ENCODE data around the gene TBC1D14. TPM values are rescaled to one million over a fixed set of nuclear protein-coding genes. Genes with fewer than 3 reads are reported as not detected.

TBC1D14 gene
- total RNA-seq, 2 donors from 2014 or later: 42.3 to 43.5 TPM

DNA sequence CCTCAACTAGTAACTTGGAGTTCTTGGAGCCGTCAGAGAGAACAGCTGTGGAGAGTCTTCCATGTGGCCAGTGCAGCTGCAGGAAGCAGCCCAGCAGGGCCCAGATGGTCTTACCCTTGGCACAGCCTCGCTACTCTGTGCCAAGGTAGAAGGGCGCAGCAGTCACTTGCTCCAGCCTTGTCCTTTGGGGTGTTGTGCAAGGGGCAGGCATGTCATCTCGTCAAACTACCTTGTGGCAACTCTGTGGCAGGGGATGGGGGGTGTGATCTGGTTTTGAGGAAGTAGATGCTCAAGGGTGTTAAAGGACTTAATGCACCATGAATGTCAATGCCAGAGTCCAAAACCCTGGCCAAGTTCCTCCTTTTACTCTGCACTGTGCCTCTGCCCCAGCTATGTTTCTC is 34.2 kb upstream of the TBC1D14 start:
- TF ChIP-seq, protein P1, sequence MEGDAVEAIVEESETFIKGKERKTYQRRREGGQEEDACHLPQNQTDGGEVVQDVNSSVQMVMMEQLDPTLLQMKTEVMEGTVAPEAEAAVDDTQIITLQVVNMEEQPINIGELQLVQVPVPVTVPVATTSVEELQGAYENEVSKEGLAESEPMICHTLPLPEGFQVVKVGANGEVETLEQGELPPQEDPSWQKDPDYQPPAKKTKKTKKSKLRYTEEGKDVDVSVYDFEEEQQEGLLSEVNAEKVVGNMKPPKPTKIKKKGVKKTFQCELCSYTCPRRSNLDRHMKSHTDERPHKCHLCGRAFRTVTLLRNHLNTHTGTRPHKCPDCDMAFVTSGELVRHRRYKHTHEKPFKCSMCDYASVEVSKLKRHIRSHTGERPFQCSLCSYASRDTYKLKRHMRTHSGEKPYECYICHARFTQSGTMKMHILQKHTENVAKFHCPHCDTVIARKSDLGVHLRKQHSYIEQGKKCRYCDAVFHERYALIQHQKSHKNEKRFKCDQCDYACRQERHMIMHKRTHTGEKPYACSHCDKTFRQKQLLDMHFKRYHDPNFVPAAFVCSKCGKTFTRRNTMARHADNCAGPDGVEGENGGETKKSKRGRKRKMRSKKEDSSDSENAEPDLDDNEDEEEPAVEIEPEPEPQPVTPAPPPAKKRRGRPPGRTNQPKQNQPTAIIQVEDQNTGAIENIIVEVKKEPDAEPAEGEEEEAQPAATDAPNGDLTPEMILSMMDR (conservative IDR thresholded peaks at IDR 0.05): no peak
- H3K9me3 Mint-ChIP-seq: no peaks in the 10 kb centered on the region
- no peaks in the 10 kb centered on the region for H3K4me1 ChIP-seq (ENCODE audit: control insufficient read depth, insufficient read depth, low read length)
- H3K4me1 Mint-ChIP-seq: no peaks in the 10 kb centered on the region
- no peaks in the 10 kb centered on the region for H3K9me3 ChIP-seq (ENCODE audit: control insufficient read depth, low read length)
- no peaks in the 10 kb centered on the region for H3K27me3 Mint-ChIP-seq (ENCODE audit: insufficient read depth)
- H3K4me3 ChIP-seq (ENCODE audit: low read length): no peak overlapping the region
- no peak overlapping the region for H3K27ac Mint-ChIP-seq
- H3K36me3 Mint-ChIP-seq (ENCODE audit: low read depth): peaks cover 74% of the 10 kb centered on the region
- H3K9ac ChIP-seq (ENCODE audit: extremely low read depth, low read length, poor library complexity, severe bottlenecking): no peak overlapping the region
- H3K27ac ChIP-seq (ENCODE audit: low read depth, low read length): no peak overlapping the region
- no peak overlapping the region for H3K4me3 Mint-ChIP-seq
- WGBS, 2 experiments (ENCODE audit: insufficient coverage in 1 of 2, insufficient read length in 1 of 2): 92 to 100% methylated on average over 1 to 4 of the region's 4 CpGs
- no peak for DNase-seq
- peaks cover 77% of the 10 kb centered on the region for H3K36me3 ChIP-seq (ENCODE audit: control insufficient read depth, insufficient read depth, low read length)
- H3K27me3 ChIP-seq (ENCODE audit: control insufficient read depth, insufficient read depth, low read length, poor library complexity, severe bottlenecking): no peaks in the 10 kb centered on the region

DNA sequence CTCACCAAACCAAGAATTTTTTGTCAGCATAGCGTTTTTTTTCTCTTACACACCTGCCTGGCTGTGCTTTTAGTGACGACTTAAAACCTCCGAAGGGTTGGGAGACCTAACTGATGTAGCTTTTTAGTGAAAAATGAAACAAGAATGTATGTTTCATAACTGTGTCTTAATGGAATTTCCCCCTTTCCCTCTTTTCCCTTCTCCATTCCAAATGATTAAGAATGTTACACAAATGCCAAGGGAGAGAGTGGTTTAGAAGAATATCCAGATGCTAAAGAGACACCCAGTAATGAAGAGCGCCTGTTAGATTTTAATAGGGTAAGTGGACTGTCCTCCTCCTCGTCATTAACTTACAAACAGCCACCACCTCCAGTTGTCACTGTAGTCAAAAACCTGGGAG is 33.2 kb upstream of the TBC1D14 start:
- peaks cover 80% of the 10 kb centered on the region for H3K36me3 Mint-ChIP-seq (ENCODE audit: low read depth)
- no peaks in the 10 kb centered on the region for H3K4me1 Mint-ChIP-seq
- no peak for DNase-seq
- TF ChIP-seq, protein P1 (conservative IDR thresholded peaks at IDR 0.05): no peak
- Histone ChIP-seq H3K4me1 (ENCODE audit: control insufficient read depth, insufficient read depth, low read length) (no peaks in the 10 kb centered on the region), H3K4me3 (ENCODE audit: low read length) (no peak overlapping the region), H3K27me3 (ENCODE audit: control insufficient read depth, insufficient read depth, low read length, poor library complexity, severe bottlenecking) (no peaks in the 10 kb centered on the region), H3K27ac (ENCODE audit: low read depth, low read length) (no peak overlapping the region), H3K9me3 (ENCODE audit: control insufficient read depth, low read length) (no peaks in the 10 kb centered on the region), H3K36me3 (ENCODE audit: control insufficient read depth, insufficient read depth, low read length) (peaks cover 78% of the 10 kb centered on the region), H3K9ac (ENCODE audit: extremely low read depth, low read length, poor library complexity, severe bottlenecking) (no peak overlapping the region)
- no peaks in the 10 kb centered on the region for H3K27me3 Mint-ChIP-seq (ENCODE audit: insufficient read depth)
- H3K4me3 Mint-ChIP-seq: no peak overlapping the region
- peak overlapping the region; percentile 35 for H3K27ac Mint-ChIP-seq
- no peaks in the 10 kb centered on the region for H3K9me3 Mint-ChIP-seq
- 90 to 100% methylated on average over 3 to 5 of the region's 5 CpGs for WGBS, 2 experiments (ENCODE audit: insufficient coverage in 1 of 2, insufficient read length in 1 of 2)

DNA sequence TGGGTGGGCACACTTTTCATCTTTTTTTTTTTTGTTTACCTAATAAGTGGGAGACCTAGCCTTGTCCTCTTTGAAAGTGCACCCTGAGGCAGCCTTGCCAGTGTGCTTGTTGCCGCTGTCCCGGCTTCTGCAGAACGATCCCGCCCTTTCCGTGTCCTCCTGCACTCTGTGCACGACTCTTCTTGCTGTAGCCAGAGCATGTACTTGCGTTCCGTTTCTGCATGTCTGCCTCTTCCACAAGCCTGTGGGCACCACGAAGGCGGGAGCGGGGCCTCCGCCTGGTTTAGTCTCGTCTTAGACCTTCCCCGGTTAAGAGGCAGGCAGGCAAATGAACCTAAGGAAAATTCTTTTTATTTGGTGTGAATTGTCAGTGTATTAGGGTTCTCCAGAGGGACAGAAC is 32.6 kb upstream of the TBC1D14 start:
- 97% methylated on average over 8 to 14 of the region's 14 CpGs for WGBS, 2 experiments (ENCODE audit: insufficient coverage in 1 of 2, insufficient read length in 1 of 2)
- peaks cover 80% of the 10 kb centered on the region for H3K36me3 Mint-ChIP-seq (ENCODE audit: low read depth)
- H3K27ac ChIP-seq (ENCODE audit: low read depth, low read length): no peak overlapping the region

More for the DNA sequence above, 32.6 kb upstream of the TBC1D14 start:
- H3K9me3 ChIP-seq (ENCODE audit: control insufficient read depth, low read length): no peaks in the 10 kb centered on the region
- H3K27ac Mint-ChIP-seq: peak overlapping the region; percentile 35
- no peaks in the 10 kb centered on the region for H3K4me1 ChIP-seq (ENCODE audit: control insufficient read depth, insufficient read depth, low read length)
- no peaks in the 10 kb centered on the region for H3K9me3 Mint-ChIP-seq
- no peaks in the 10 kb centered on the region for H3K27me3 Mint-ChIP-seq (ENCODE audit: insufficient read depth)
- H3K4me3 ChIP-seq (ENCODE audit: low read length): no peak overlapping the region
- H3K9ac ChIP-seq (ENCODE audit: extremely low read depth, low read length, poor library complexity, severe bottlenecking): no peak overlapping the region
- peaks cover 78% of the 10 kb centered on the region for H3K36me3 ChIP-seq (ENCODE audit: control insufficient read depth, insufficient read depth, low read length)
- no peak for DNase-seq
- H3K4me1 Mint-ChIP-seq: no peaks in the 10 kb centered on the region
- H3K27me3 ChIP-seq (ENCODE audit: control insufficient read depth, insufficient read depth, low read length, poor library complexity, severe bottlenecking): no peaks in the 10 kb centered on the region
- H3K4me3 Mint-ChIP-seq: no peak overlapping the region
- TF ChIP-seq, protein P1 (conservative IDR thresholded peaks at IDR 0.05): no peak

All from endodermal cell (in vitro differentiated cells).